Epithelial cell of esophagus (primary cell): ENCODE measurements around the gene ZNF337.
"Not testable (repeated sequence)": the region's sequence is repeated elsewhere in the genome, so short reads cannot be mapped to it uniquely, and the experiment has no call there.

ENCODE experiments used
- DNase-seq: peaks from one replicate; pipeline ENCODE4 v3.0.0; 2010; ENCODE audit warnings: low read depth
- H3K4me3 ChIP-seq: 2 replicates; pipeline ENCODE4 v1.5.1; 2011; ENCODE audit warnings: mild to moderate bottlenecking, low read length, control low read depth
- CTCF ChIP-seq: IDR thresholded peaks from 2 replicates; pipeline ENCODE4 v1.5.1; 2011; ENCODE audit warnings: low read depth, mild to moderate bottlenecking, low read length, control low read depth, inconsistent platforms; ENCODE audit not compliant: insufficient read depth; ENCODE audit errors: missing control alignments

ZNF337 gene

GRCh38 chr20:25643716-25644115 is 52.9 kb downstream of the ZNF337 start:
- H3K4me3 ChIP-seq, result no peak overlapping the region
- no peak for TF ChIP-seq CTCF
- DNase-seq, result no peak

GRCh38 chr20:25637247-25637646 is 59.4 kb downstream of the ZNF337 start:
- TF ChIP-seq CTCF, result no peak
- DNase-seq, result no peak
- H3K4me3 ChIP-seq, result no peak overlapping the region

GRCh38 chr20:25632940-25633790 is 63.5 kb downstream of the ZNF337 start:
- H3K4me3 ChIP-seq, result no peak overlapping the region
- no peak for TF ChIP-seq CTCF
- DNase-seq, result peak; percentile 92

GRCh38 chr20:25630615-25631014 is 66.0 kb downstream of the ZNF337 start:
- not testable (repeated sequence) for H3K4me3 ChIP-seq, DNase-seq

GRCh38 chr20:25629816-25630499 is 66.7 kb downstream of the ZNF337 start:
- TF ChIP-seq CTCF, result no peak
- DNase-seq, result no peak

GRCh38 chr20:25626779-25627178 is 69.9 kb downstream of the ZNF337 start:
- TF ChIP-seq CTCF, result no peak
- no peak for DNase-seq

More at GRCh38 chr20:25629816-25630499, 66.7 kb downstream of the ZNF337 start:
- no peak overlapping the region for H3K4me3 ChIP-seq

GRCh38 chr20:25624500-25624939 is 72.1 kb downstream of the ZNF337 start:
- no peak for TF ChIP-seq CTCF
- DNase-seq, result no peak
- peak overlapping the region; percentile 71 for H3K4me3 ChIP-seq

More at GRCh38 chr20:25626779-25627178, 69.9 kb downstream of the ZNF337 start:
- H3K4me3 ChIP-seq, result no peak overlapping the region
